Heart right ventricle (tissue), 16 donors: ENCODE results near the gene C20orf144. TPM values are rescaled to one million over a fixed set of nuclear protein-coding genes. Genes with fewer than 3 reads are reported as not detected.

Source experiments
- ATAC-seq, 8 donors: fragments of 200-7000 bp; cut with Tn5 transposase; one replicate each; pipeline ENCODE4 v1.9.1; 2020; ENCODE audit warnings: mild to moderate bottlenecking in 8 of 8, moderate library complexity in 8 of 8, moderate number of reproducible peaks in 1 of 8
- DNase-seq, 2 donors: peaks; one replicate each; pipeline ENCODE4 v3.0.0-alpha.2; 2020
- H3K27ac ChIP-seq, 10 donors: fragments of 200-600 bp; sonication (generic) in 2 of 10; one replicate each; pipeline versions ENCODE4 v1.5.0 to v1.8.0; 2020 to 2022; ENCODE audit warnings: mild to moderate bottlenecking in 3 of 10
- H3K27me3 ChIP-seq, 7 donors: fragments of 200-600 bp; one replicate each; pipeline ENCODE4 v1.8.0; 2021 to 2022; ENCODE audit warnings: mild to moderate bottlenecking in 2 of 7
- H3K36me3 ChIP-seq, 9 donors: fragments of 200-600 bp; sonication (generic) in 1 of 9; one replicate each; pipeline versions ENCODE4 v1.5.0 to v1.8.0; 2020 to 2022; ENCODE audit warnings: mild to moderate bottlenecking in 2 of 9
- H3K4me1 ChIP-seq, 9 donors: fragments of 200-600 bp; sonication (generic) in 1 of 9; one replicate each; pipeline versions ENCODE4 v1.5.0 to v1.8.0; 2020 to 2022; ENCODE audit warnings: mild to moderate bottlenecking in 4 of 9
- H3K4me3 ChIP-seq, 10 donors: fragments of 200-600 bp; sonication (generic) in 2 of 10; one replicate each; pipeline versions ENCODE4 v1.5.0 to v1.8.0; 2020 to 2022; ENCODE audit warnings: mild to moderate bottlenecking in 7 of 10, moderate library complexity in 2 of 10
- H3K9me3 ChIP-seq, 11 donors: fragments of 200-600 bp in 10 of 11; sonication (generic) in 2 of 11; one replicate each; pipeline versions ENCODE4 v1.5.0 to v1.8.0; 2013 to 2022; ENCODE audit warnings: mild to moderate bottlenecking in 2 of 11, control low read depth in 1 of 11, moderate library complexity in 1 of 11
- CTCF ChIP-seq, 9 donors: fragments of 200-600 bp; sonication (generic) in 2 of 9; IDR thresholded peaks; one replicate each; pipeline versions ENCODE4 v1.5.0 to v1.8.0; 2021 to 2022; ENCODE audit warnings: antibody characterized with exemption in 9 of 9, mild to moderate bottlenecking in 5 of 9, moderate library complexity in 1 of 9
- WGBS, 2 donors: extraction: QIAGEN DNeasy Blood & Tissue Kit; methylation state at CpG; one replicate each; pipeline ENCODE4 v1.1.7; 2013; ENCODE audit warnings: inconsistent platforms in 1 of 2; 5-methylcytosine and 5-hydroxymethylcytosine counted together
- intact Hi-C, 10 donors: fragments of 100-400 bp; cut with DNase I; formaldehyde crosslinking; loops; one replicate each; pipeline versions ENCODE4 v1.11.1 to v1.14.2; 2022
- polyA plus RNA-seq, 2 donors: library from polyadenylated mRNA; stranded (reverse); fragments of 200-250 nt; gene quantifications; one replicate each; pipeline ENCODE4 v1.2.3, GENCODE V29; 2013
- total RNA-seq, 10 donors: library from RNA; stranded (reverse); fragmentation: NEBNext Ultra II Directional in 3 of 10; extraction: Animal tissue kit (Norgen Biotek cat#: 25700) in 3 of 10; gene quantifications; one replicate each; pipeline versions ENCODE4 v1.2.1 to v1.2.4, GENCODE V29; 2021 to 2023
- donor health status: Arrhythmogenic right ventricular cardiomyopathy.
- donor health status: ischemic (EF 13 %, LVEDD 7.1; RV severe dilation, severe dysfunction).
- donor health status: healthy with polysubstance abuse.
- donor health status: DM: no; HTN: yes; CAD: no.
- donor health status: DM: no; HTN: no; CAD: no.
- donor health status: ischemic (EF 25% LVEDD 6.9; RV normal size, moderate dysfunction).
- donor health status: ischemic (EF 25% LVEDD 5.7; RV mildly dilated, moderate dysfunction).
- donor health status: healthy.
- donor health status: DM: yes; HTN: yes; CAD: no.
- donor health status: Ischemic cardiomyopathy.
- donor health status: ischemic (EF 35%, LVEDD 5.7; RV mildly dilated, moderate dysfunction).
- donor health status: nonischemic (EF 11% LVEDD 7.7; RV severe dilation, severe dysfunction).
- donor health status: DM: yes; HTN: yes; CAD: no.
- donor health status: PGD.
- donor health status: ischemic (EF 29% LVEDD 5.4; RV normal size, mild dysfunction).
- donor health status: nonischemic (EF 23%, LVEDD 6.1; RV moderate dilation, normal function).

Gene C20orf144
- total and polyA plus RNA-seq, 12 donors: 0.03 TPM; not detected in 11

- no peaks in the 10 kb centered on the region for H3K27me3 ChIP-seq
- peak; percentile 9 to 66 (median 42) for ATAC-seq
- whole genome bisulfite sequencing, 2 donors: 62 to 66% methylated on average over 11 of the region's 11 CpGs
- peak overlapping the region in 2 of 10 donors; percentile 12 to 16 for H3K27ac ChIP-seq
- DNase-seq: no peak
- no peak for TF ChIP-seq CTCF (IDR thresholded peaks at IDR 0.05)
- H3K36me3 ChIP-seq: peaks cover 0 to 39% (median 23%) of the 10 kb centered on the region in 9 donors
- no peaks in the 10 kb centered on the region for H3K9me3 ChIP-seq
- peaks cover 0 to 36% (median 31%) of the 10 kb centered on the region in 9 donors for H3K4me1 ChIP-seq
- H3K4me3 ChIP-seq: no peak overlapping the region
- intact Hi-C loops: loop anchor here in 1 of 10 donors (5.0 kb wide), 1 partner anchor 190 kb away; no protein-coding TSS in a partner anchor
Measured at GRCh38 chr20:33647603-33648395, 14.3 kb upstream of the C20orf144 start.

GRCh38 chr20:33648396-33649004, 13.6 kb upstream of the C20orf144 start:
- Histone ChIP-seq H3K4me3 (no peak overlapping the region), H3K4me1 (peaks cover 1 to 43% (median 37%) of the 10 kb centered on the region in 9 donors), H3K9me3 (no peaks in the 10 kb centered on the region), H3K27ac (peak overlapping the region in 1 of 10 donors; percentile 29), H3K36me3 (peaks cover 0 to 32% (median 19%) of the 10 kb centered on the region in 9 donors), H3K27me3 (no peaks in the 10 kb centered on the region)
- DNase-seq (no peak), ATAC-seq (peak in 6 of 8 donors; percentile 2 to 38 (median 16))
- intact Hi-C loops: loop anchor here in 1 of 10 donors (5.0 kb wide), 1 partner anchor 191 kb away; no protein-coding TSS in a partner anchor
- 54 to 70% methylated on average over 14 of the region's 14 CpGs for WGBS, 2 donors
- no peak for TF ChIP-seq CTCF (IDR thresholded peaks at IDR 0.05)

- DNase-seq: peak in 1 of 2 donors; percentile 72
- peaks cover 4 to 48% (median 37%) of the 10 kb centered on the region in 9 donors for H3K4me1 ChIP-seq
- intact Hi-C loops: loop anchor here in 1 of 10 donors (5.0 kb wide), 1 partner anchor 192 kb away; no protein-coding TSS in a partner anchor
- 60 to 65% methylated on average over 19 of the region's 19 CpGs for WGBS, 2 donors
- H3K4me3 ChIP-seq: no peak overlapping the region
- peaks cover 0 to 26% (median 14%) of the 10 kb centered on the region in 9 donors for H3K36me3 ChIP-seq
- ATAC-seq: peak in 7 of 8 donors; percentile 32 to 76 (median 61)
- TF ChIP-seq CTCF (IDR thresholded peaks at IDR 0.05): no peak
- H3K27me3 ChIP-seq: no peaks in the 10 kb centered on the region
- H3K27ac ChIP-seq: peak overlapping the region in 1 of 10 donors; percentile 29
- no peaks in the 10 kb centered on the region for H3K9me3 ChIP-seq
Measured at GRCh38 chr20:33649201-33649681, 12.9 kb upstream of the C20orf144 start.

- intact Hi-C loops: loop anchor here in 6 of 10 donors (5.0 to 10.0 kb wide), 4 partner anchors 188 to 255 kb away; no protein-coding TSS in a partner anchor
- Histone ChIP-seq H3K27ac (no peak overlapping the region), H3K27me3 (no peaks in the 10 kb centered on the region), H3K9me3 (no peaks in the 10 kb centered on the region), H3K4me1 (peaks cover 4 to 49% (median 37%) of the 10 kb centered on the region in 9 donors), H3K36me3 (peaks cover 0 to 17% (median 5%) of the 10 kb centered on the region in 9 donors), H3K4me3 (no peak overlapping the region)
- no peak for ATAC-seq
- no peak for DNase-seq
- no peak for TF ChIP-seq CTCF (IDR thresholded peaks at IDR 0.05)
- WGBS, 2 donors: 88 to 92% methylated on average over 11 of the region's 11 CpGs
Measured at GRCh38 chr20:33650111-33650752, 11.9 kb upstream of the C20orf144 start.
